Measurements from ENCODE around the gene ANKRD13C. TPM values are rescaled to one million over a fixed set of nuclear protein-coding genes. Genes with fewer than 3 reads are reported as not detected.

Gene ANKRD13C
- total RNA-seq, 4 donors from 2014 or later, result 21.5 to 36.2 (median 25.7) TPM

- Histone ChIP-seq H3K27ac (no peak overlapping the region), H3K4me3 (no peak overlapping the region), H3K27me3 (no peaks in the 10 kb centered on the region), H3K9me3 (no peaks in the 10 kb centered on the region), H3K4me1 (no peaks in the 10 kb centered on the region), H3K36me3 (no peaks in the 10 kb centered on the region)
- 77% methylated on average over 6 of the region's 6 CpGs for WGBS
- TF ChIP-seq POLR2AphosphoS5 (IDR thresholded peaks at IDR 0.05), result no peak
- no peak for TF ChIP-seq EP300 (IDR thresholded peaks at IDR 0.05)
- TF ChIP-seq POLR2A (IDR thresholded peaks at IDR 0.05), result no peak
- no peak for TF ChIP-seq CTCF (IDR thresholded peaks at IDR 0.05)
- no peak for DNase-seq (ENCODE audit: low spot score in 2 of 2)
Observed at GRCh38 chr1:70314706-70315304, 39.7 kb downstream of the ANKRD13C start.

- Histone ChIP-seq H3K4me3 (no peak overlapping the region), H3K27ac (no peak overlapping the region), H3K27me3 (no peaks in the 10 kb centered on the region), H3K9me3 (no peaks in the 10 kb centered on the region), H3K36me3 (peaks cover 9% of the 10 kb centered on the region), H3K4me1 (no peaks in the 10 kb centered on the region)
- TF ChIP-seq POLR2A (IDR thresholded peaks at IDR 0.05) (no peak), EP300 (IDR thresholded peaks at IDR 0.05) (no peak)
- WGBS, result 98% methylated on average over 3 of the region's 3 CpGs
- no peak for DNase-seq (ENCODE audit: low spot score in 2 of 2)
Observed at GRCh38 chr1:70311369-70311768, 43.2 kb downstream of the ANKRD13C start.

GRCh38 chr1:70299472-70299871, 55.0 kb downstream of the ANKRD13C start:
- no peak overlapping the region for H3K4me3 ChIP-seq
- no peak for DNase-seq (ENCODE audit: low spot score in 2 of 2)
- H3K27ac ChIP-seq, result no peak overlapping the region
- H3K36me3 ChIP-seq, result peaks cover 40% of the 10 kb centered on the region
- TF ChIP-seq POLR2AphosphoS5 (IDR thresholded peaks at IDR 0.05) (no peak), POLR2A (IDR thresholded peaks at IDR 0.05) (no peak), CTCF (IDR thresholded peaks at IDR 0.05) (no peak), EP300 (IDR thresholded peaks at IDR 0.05) (no peak)
- H3K9me3 ChIP-seq, result no peaks in the 10 kb centered on the region
- no peaks in the 10 kb centered on the region for H3K4me1 ChIP-seq
- no peaks in the 10 kb centered on the region for H3K27me3 ChIP-seq

GRCh38 chr1:70295749-70296148, 58.8 kb downstream of the ANKRD13C start:
- H3K27ac ChIP-seq, result no peak overlapping the region
- no peak for DNase-seq (ENCODE audit: low spot score in 2 of 2)
- H3K9me3 ChIP-seq, result no peaks in the 10 kb centered on the region
- peaks cover 73% of the 10 kb centered on the region for H3K36me3 ChIP-seq
- no peak overlapping the region for H3K4me3 ChIP-seq
- H3K27me3 ChIP-seq, result no peaks in the 10 kb centered on the region
- TF ChIP-seq CTCF (IDR thresholded peaks at IDR 0.05), result no peak
- TF ChIP-seq POLR2AphosphoS5 (IDR thresholded peaks at IDR 0.05), result no peak
- TF ChIP-seq POLR2A (IDR thresholded peaks at IDR 0.05), result no peak
- TF ChIP-seq EP300 (IDR thresholded peaks at IDR 0.05), result no peak
- no peaks in the 10 kb centered on the region for H3K4me1 ChIP-seq
- WGBS, result 88% methylated on average over 4 of the region's 4 CpGs

- no peaks in the 10 kb centered on the region for H3K9me3 ChIP-seq
- no peak for DNase-seq (ENCODE audit: low spot score in 2 of 2)
- H3K27me3 ChIP-seq, result no peaks in the 10 kb centered on the region
- peaks cover 63% of the 10 kb centered on the region for H3K36me3 ChIP-seq
- H3K4me3 ChIP-seq, result no peak overlapping the region
- TF ChIP-seq POLR2AphosphoS5 (IDR thresholded peaks at IDR 0.05), result no peak
- no peak for TF ChIP-seq POLR2A (IDR thresholded peaks at IDR 0.05)
- no peak for TF ChIP-seq EP300 (IDR thresholded peaks at IDR 0.05)
- TF ChIP-seq CTCF (IDR thresholded peaks at IDR 0.05), result no peak
- H3K4me1 ChIP-seq, result no peaks in the 10 kb centered on the region
- H3K27ac ChIP-seq, result no peak overlapping the region
Observed at GRCh38 chr1:70293186-70293843, 61.2 kb downstream of the ANKRD13C start.
